Left kidney (tissue), 8 donors: ENCODE measurements around the gene RASGRP1. TPM values are rescaled to one million over a fixed set of nuclear protein-coding genes. Genes with fewer than 3 reads are reported as not detected.
"Not testable (repeated sequence)": the region's sequence is repeated elsewhere in the genome, so short reads cannot be mapped to it uniquely, and the experiment has no call there.

Source experiments
- DNase-seq: peaks from one replicate; pipeline ENCODE4 v3.0.0-alpha.2; 2013
- long read RNA-seq, 8 donors: transcript quantifications; one replicate each; lab custom pipeline, GENCODE V29; 2026
- polyA plus RNA-seq: library from polyadenylated mRNA; unstranded; fragments of 120-200 nt; gene quantifications from one replicate; pipeline ENCODE4 v1.2.1, GENCODE V29; 2013; ENCODE audit not compliant: insufficient read length

Gene RASGRP1
- 15.1 TPM for polyA plus RNA-seq
- long read RNA-seq, donor 1, full-length matches to known transcripts, result 4 of 4 reads
- long read RNA-seq, donor 1, partial matches to known transcripts, result 0 of 4 reads
- long read RNA-seq, donor 1, other reads (novel, unspliced or antisense), result 0 of 4 reads
- long read RNA-seq, donor 2, full-length matches to known transcripts, result 1 of 1 reads
- long read RNA-seq, donor 2, partial matches to known transcripts, result 0 of 1 reads
- long read RNA-seq, donor 2, other reads (novel, unspliced or antisense), result 0 of 1 reads
- long read RNA-seq, donor 3, result 0 reads
- long read RNA-seq, donor 4, result 0 reads
- long read RNA-seq, donor 5, partial matches to known transcripts, result 0 of 1 reads
- long read RNA-seq, donor 5, other reads (novel, unspliced or antisense), result 0 of 1 reads
- long read RNA-seq, donor 6, full-length matches to known transcripts, result 1 of 1 reads
- long read RNA-seq, donor 6, partial matches to known transcripts, result 0 of 1 reads
- long read RNA-seq, donor 6, other reads (novel, unspliced or antisense), result 0 of 1 reads
- long read RNA-seq, donor 7, full-length matches to known transcripts, result 2 of 2 reads
- long read RNA-seq, donor 7, partial matches to known transcripts, result 0 of 2 reads
- long read RNA-seq, donor 7, other reads (novel, unspliced or antisense), result 0 of 2 reads
- long read RNA-seq, donor 8, result 0 reads

DNA sequence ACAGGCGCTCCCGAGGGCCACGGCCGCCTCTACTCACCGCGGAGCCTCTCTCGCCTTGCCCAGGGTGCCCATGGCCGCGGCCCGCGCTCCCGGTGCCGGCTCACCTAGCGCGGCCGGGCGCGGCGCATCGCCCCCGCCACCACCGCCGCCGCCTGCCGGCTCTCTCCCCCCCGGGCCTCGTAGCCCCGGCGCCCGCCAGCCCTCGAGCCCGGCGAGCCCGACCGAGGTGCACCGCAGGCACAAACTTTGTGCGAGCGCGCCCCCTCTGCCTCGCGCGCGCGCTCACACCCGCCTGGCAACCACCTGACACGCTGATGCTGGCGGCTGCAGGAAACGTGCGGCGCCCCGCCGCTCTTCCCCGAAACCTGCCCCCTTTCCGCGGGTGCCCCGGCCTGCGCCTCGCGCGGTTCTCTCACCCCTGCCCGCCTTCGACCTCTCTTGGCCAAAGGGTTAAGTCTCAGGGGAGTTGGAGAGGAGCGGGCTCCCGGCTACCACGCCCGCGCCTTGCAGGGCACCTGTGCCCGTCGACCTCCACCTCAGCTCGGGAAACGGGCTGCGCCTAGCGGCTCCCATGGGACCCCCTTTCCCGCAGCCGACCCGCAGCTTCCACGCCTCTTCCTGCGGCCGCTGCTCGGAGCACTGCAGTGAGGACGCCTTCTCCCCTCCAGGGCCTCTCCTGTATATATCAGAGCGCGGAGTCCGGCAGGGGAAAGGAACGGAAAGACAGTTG, at the start of gene RASGRP1:
Gene RASGRP1 (minus strand): TSS at position 258 of the 730 bp plus-strand sequence. CDS start 186 bp downstream, at position 72.
- peak; percentile 67 for DNase-seq

DNA sequence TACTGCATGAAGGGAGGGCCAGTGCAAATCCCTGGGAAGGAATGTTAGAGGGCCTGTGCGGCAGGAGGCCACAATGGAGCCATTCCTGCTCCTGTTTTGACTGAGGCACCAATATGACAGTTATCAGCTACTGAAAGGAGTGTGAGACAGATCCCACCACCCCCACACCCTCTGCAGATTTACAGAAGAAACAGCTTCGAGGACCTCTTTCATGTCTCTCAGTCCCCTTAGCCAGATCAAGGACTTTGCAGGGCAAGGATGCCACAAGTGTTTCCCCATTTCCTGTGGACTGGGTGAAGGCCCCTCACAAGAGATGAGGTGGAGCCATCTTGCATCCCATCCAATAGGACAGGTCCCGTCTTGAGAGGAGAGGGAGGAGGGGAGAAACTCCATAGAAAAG, 48.5 kb upstream of the RASGRP1 start:
- no peak for DNase-seq

DNA sequence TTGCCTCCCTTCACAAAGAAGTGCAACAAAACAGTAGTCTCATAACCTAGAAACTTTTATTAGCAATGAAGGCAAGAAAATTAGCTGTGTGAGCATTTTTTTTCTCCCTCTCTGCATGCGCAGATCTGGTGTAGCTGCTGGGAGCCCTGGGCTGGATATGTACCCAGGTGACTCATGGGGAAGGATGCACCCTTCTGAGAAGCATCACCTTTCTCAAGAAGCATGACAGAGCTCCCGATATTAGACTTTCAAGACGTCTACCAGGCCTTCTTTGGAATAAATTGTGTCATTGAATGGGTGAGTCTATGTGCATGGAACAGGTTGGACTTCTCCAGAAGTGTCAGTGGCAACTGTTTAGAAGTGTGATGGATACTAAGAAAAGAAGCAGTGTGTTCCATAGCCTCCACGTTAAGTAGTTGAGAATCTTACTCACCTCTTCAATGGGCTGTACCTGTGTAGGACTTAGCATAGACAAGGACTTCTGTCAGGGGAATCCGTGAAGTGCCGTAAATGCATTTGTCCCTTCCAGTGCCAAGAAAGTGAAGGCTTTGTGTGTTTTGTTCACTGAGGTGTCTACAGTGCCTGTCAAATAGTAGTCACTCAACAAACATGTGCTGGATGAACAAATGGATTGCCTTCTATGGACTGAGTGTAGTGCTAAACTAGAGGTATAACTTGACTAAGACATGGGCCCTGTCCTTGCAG, 47.7 kb upstream of the RASGRP1 start:
- no peak for DNase-seq

DNA sequence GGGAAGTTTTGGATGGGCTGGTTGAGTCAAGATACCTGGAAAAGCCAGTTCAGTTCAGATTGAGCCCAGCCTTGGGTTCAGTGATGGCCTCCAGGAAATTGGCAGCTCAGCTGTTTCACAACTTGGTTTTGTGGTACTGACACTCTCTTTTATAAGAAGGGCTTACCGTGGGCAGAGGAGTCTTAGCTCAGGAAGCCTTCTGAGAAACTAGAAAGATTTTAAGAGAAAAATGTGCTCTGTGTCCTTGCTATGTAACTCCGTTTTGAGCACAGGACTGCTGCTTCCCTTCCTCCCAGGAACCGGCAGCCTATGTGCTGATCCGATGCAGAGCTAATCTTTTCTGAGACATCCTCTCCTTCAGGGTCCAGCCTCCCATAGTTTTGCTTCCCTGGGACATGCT, 46.6 kb upstream of the RASGRP1 start:
- no peak for DNase-seq

DNA sequence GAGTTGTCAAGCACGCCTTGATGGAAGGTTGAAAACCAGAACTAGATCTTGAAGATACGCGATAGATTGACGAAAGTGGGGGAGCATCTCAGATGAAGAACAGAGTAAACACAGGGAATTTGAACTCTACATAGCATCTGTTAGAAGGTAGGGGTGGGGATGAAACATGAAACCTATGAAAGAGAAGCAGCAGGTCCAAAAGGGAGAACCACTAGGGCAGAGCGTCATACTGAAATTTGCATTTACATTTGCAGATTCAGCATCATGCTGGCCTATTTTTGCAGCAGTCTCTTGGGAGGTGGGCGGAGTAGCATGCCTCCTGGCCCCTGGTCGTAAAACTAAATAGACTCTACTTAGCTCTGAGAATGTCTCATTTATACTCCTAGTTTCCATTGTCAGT, 46.1 kb upstream of the RASGRP1 start:
- DNase-seq, result no peak

DNA sequence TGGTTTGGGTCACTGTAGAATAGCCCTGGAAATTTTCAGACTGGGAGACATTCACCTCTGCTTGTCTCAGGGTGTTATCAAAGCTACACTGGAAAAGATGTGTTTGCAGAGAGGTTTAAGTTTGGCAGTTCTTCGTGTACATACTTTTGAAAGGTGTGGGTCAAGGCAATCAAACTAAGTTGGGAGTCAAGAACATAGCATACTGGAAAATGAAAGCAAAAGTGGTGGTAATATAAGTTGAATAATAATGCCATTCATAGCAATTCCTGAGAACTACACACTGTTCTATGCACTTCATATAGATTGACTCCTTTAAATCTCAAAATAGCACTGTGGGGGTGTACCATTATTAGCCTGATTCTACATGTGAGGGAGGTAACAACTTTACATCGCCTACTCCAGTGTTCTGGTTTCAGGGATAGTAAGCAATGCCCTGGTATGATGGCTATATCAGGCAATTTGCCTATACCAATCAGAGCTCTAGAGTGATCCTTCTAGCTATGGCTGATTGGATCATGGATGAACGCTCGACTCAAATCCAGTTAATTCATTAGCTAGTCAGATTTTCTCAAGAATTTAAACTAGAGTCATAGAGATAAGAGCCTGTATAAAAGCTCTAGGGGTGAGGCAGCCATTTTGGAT, 44.6 kb upstream of the RASGRP1 start:
- DNase-seq, result no peak

DNA sequence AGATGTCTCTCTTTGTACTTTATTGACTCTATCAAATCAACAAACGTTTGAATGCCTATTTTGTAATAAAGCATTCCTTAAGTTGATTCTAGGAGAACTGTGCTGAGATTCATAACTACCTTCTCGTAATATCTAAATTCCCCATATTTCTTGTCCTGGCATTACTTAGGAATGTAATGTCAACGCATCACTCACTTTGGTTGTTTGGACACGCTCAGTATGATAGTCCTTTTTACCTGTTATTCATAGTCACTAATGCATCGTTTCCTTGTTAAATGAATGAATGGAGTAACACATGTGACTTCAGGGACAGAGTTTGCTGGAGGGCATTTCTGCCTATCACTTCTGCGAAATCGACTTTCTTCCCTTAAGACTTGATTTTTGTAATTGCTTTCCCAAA, 44.1 kb upstream of the RASGRP1 start:
- DNase-seq, result no peak

DNA sequence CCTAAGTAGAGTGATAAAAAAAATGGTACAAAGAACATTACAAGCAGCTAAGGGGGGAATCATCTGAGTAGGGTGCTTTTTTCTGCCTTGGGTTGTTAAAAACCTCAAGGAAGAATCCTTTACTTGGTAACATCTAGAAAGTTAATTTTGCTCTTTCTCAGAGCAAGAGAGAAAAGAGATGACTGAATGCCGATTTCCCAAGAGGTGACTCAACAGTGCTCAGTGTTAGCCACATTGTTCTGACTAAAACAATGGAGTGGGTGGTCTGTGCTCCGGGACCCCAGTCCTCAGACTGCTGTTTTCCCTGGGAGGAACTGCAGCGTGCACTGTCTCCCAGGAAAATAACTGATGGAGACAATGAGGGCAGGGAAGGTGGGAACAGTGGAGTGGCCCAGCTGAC, 41.1 kb upstream of the RASGRP1 start:
- no peak for DNase-seq

DNA sequence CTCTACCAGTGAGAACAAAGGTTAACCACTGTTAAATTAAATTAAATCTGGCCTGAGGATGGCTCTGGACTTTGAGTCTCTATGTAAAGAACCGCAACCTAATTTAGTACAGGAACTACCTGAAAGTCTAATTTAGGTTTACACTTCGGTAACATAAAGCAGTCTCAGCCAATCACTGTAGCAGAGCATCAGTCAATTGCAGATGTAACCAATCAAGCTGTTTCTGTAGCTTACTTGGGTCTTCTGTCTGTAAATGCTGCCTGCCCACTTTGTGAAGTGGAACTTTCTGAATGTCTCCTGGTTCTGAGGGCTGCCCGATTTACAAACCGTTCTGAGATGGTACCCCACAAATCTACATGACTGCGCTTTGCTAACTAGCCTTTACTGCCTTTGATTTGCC, 39.1 kb upstream of the RASGRP1 start:
- DNase-seq, result no peak

DNA sequence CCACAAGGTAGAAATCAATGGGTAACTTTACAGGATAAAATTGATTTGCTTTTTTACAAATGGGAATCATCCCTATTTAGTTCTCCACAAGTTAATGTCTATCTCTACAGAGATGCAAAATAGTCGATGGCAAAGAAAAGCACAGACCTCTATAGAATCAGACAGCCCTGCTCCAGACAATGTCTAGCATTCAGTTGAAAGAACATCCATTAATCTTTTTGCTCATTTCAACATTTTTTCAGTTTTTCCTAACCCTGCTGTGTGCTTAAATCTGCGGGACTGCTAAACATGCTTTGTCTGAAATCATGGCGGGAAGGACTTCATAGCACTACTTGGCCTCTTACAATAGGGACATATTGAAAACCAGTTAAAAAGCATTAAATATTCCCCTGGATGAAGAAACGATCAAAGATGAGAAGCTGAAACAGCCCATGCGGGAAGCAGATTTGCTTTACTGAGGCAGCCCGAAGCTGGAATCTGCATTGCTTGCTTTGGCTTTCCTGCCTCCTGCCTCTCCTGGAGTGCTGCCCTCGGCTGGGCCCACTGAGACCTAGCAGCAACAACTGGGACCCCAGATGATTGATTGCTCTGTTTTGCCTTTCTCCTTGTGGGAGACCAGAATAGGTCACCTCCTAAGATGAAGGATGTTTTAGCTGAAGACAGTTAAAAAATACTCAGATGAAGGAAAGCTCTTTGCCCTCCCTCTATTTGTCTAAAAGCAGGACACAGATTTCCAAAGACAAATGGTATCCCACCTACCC, 38.5 kb upstream of the RASGRP1 start:
- DNase-seq, result no peak

DNA sequence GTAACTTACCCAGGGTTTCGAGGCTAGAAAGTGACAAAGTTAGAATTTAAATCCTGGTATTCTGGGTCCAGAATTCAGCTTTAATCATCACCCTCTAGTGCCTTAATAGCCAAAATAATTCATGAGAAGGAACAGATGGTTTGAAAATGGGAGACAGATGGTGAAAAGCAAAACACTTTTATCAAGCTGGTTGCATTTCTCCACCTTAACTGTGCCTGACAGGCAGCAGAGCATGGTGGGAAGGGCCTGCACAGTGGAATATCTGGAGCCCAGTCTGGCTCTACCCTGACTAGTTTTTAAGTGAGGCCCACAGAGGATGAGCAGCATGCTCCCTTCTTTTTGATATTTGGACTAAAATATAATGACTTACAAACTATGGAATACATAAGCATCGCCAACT, 35.6 kb upstream of the RASGRP1 start:
- no peak for DNase-seq

DNA sequence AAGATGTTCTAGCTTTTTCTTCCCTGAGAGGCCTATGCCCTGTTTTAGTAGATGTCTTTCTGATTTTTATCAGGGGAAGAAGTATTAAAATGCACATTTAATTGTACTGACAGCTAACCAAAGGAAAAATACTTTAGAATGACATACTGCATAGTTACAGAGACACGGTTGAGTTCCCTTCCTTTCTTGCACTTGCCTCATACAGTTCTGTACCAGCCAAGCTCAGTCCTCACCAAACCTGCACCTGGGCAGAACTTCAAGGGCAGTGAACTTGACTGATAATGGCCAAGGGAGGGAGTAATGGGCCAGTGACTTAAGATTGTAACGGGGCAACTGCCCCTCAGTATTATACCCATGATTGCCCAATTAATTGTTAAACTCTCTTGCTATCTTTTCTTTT, 34.1 kb upstream of the RASGRP1 start:
- DNase-seq, result no peak

DNA sequence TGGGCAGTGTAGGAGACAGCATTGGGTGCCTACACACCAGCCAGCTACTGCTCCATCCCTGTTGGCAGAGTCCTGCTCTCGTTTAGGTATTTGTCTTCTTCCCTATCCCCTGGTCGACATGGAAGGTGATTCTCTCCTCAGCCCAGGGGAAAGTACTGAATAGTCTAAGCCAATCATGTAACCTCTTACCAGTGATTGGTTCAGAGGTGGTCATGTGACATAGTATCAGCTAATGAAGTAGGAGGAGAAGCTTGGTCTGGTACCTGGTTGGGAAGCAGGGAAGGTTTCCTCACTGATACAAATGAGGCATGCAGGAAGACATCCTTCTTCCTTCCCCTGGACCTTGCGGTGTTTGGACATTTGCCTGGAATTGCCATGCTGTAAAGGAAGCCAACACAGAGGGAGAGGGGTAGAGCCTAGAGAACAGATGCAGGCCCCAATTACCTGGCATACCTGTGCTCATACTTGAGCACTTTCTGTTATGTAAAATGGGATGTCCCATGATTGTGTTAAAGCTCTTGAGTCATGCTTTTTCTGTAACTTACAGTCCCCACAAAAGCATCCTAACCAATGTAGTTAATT, 32.7 kb upstream of the RASGRP1 start:
- no peak for DNase-seq

DNA sequence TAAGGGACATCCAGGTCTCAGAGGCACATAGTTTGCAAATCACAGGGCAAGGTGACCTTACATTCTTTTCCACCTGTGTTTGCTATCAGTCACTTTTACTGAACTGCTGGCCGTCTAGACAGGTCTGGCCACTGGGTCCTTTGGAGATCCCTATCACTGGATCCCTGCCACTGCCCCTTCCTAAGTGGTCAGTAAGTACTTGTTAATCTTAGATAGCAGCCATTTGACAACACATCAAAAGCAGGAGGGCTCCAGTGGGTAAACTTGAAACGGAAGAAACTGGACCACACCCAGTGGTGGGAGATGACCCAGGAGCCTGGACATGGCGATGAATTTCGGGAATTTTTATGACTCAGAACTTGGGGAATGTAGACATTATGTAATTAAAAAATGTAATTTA, 28.9 kb upstream of the RASGRP1 start:
- DNase-seq, result no peak

DNA sequence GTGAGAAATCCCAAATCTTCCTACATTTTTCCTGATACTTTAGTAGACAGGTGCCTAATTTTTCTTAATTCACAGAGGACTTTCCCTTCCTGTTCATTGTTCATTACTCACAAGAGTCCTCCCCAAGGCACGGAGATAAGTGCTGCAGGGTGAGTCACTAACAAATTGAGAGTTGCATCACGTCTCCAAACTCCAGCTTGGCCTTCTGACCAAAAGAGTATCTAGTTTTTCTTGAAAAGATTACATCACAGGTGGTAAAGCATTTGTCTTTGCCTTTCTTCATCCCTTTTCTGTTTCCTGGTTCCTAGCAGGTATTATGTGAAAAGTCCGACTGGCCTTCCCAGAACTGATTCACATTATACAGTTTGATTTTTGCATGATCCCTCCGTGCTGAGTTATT, 24.9 kb upstream of the RASGRP1 start:
- no peak for DNase-seq

DNA sequence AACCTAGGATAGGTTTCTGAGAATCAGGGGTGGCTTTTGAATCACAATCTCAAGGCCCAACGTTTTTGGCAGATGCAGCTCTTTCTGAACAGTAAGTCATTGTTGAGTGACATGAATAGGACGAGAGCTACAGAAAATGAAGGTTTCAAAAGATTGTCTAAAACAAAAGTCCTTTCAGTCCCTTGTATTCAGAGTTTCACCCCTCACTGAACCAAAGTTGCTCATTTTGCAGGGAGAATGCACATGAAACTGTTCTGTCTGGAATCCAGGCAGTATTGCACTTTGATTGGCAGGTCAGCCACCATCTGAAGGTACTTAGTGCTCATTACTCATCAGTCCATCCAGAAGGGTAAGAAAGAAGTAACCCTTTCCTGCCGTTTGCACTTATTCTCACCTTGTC, 24.1 kb upstream of the RASGRP1 start:
- DNase-seq, result no peak

DNA sequence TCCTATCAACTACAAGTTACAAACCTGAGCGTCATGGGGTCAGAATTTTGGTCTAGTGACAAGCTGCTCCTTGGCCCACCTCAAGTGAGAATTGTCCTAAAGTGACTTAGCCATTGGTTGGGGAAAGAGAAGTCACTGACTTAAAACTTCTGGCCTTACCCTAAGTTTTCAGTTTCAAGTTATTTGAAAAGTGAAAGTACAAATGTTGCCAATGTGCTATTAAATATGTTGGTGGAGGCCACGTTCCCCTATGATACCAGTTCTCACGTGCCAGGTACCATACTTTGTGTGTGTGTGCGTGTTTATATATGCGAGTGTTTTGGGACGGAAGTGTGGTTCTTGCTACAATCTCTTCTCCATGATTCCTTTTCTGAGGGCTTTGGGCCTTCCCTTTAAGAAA, 22.6 kb upstream of the RASGRP1 start:
- DNase-seq, result no peak

DNA sequence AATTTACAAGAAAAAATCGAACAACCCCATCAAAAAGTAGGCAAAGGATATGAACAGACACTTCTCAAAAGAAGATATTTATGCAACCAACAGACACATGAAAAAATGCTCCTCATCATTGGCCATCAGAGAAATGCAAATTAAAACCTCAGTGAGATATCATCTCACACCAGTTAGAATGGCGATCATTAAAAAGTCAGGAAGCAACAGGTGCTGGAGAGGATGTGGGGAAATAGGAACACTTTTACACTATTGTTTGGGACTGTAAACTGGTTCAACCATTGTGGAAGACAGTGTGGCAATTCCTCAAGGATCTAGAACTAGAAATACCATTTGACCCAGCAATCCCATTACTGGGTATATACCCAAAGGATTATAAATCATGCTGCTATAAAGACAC, 21.4 kb upstream of the RASGRP1 start:
- DNase-seq, result not testable (repeated sequence)

DNA sequence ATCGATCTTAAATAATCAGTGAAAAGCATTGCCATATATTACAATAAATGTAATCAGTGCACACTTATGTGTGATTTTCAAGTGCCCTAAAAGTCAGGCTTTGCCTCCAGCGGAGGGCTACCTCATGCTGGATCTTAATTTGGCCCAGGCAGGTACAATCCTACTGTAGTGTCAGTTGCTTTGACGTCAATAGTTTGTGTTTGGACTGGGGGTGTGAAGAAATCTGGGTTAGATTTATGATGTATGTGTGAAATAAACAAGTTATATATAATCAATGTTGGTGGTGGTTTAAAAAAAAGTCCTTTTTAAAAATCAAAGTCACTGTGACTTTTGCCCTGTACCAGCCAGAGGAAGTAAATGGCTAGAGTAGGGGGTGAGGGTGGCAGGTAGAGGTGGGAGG, 14.0 kb upstream of the RASGRP1 start:
- no peak for DNase-seq

DNA sequence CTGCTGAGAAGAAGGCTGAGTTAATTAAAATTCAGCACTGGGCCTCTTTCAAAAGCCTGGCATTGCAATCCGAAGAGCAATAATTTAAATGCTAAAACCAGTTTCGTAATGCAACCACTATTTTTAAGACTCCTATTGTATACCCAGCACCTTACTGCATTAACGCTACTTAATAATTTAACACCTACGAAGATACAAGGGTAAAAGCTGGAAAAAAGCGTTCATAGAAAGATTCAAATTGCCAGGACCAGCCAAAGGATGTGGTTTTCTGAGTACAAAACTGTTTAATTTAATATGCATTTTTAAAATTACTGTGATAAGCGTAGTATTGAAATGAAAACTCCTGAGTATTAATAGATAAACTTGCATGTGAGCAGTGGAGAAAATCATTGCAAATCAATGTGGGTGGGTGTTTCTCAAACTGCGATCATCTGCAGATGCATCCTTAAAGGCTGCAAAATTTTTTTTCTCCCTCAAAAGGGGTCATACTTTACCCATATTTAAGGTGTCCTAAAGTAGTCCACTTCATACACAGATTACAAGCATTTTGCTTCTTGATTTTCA, 12.9 kb upstream of the RASGRP1 start:
- DNase-seq, result no peak
